B cell (primary cell): ENCODE measurements around the gene PLCG2.

Experiments
- EZH2 ChIP-seq: IDR thresholded peaks from 2 replicates; pipeline ENCODE4 v1.6.1; 2012; ENCODE audit warnings: borderline replicate concordance, low read depth, mild to moderate bottlenecking, moderate library complexity, low read length; ENCODE audit not compliant: insufficient read depth, poor library complexity, severe bottlenecking
- TF ChIP-seq, protein P1 (sequence below): fragments of 200-600 bp; IDR thresholded peaks from one replicate; pipeline ENCODE4 v1.8.0; 2022; ENCODE audit warnings: antibody characterized with exemption, mild to moderate bottlenecking

GRCh38 chr16:81987121-81987520 is 208.0 kb downstream of the PLCG2 start:
- TF ChIP-seq, protein P1, sequence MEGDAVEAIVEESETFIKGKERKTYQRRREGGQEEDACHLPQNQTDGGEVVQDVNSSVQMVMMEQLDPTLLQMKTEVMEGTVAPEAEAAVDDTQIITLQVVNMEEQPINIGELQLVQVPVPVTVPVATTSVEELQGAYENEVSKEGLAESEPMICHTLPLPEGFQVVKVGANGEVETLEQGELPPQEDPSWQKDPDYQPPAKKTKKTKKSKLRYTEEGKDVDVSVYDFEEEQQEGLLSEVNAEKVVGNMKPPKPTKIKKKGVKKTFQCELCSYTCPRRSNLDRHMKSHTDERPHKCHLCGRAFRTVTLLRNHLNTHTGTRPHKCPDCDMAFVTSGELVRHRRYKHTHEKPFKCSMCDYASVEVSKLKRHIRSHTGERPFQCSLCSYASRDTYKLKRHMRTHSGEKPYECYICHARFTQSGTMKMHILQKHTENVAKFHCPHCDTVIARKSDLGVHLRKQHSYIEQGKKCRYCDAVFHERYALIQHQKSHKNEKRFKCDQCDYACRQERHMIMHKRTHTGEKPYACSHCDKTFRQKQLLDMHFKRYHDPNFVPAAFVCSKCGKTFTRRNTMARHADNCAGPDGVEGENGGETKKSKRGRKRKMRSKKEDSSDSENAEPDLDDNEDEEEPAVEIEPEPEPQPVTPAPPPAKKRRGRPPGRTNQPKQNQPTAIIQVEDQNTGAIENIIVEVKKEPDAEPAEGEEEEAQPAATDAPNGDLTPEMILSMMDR = no peak
- no peak for TF ChIP-seq EZH2
